Hematopoietic multipotent progenitor cell treated with erythropoietin and hydrocortisone succinate and interleukin-3 and kit ligand, for 8 days (in vitro differentiated cells): ENCODE data around the gene TBRG1.
"Not testable (repeated sequence)": the region's sequence is repeated elsewhere in the genome, so short reads cannot be mapped to it uniquely, and the experiment has no call there.

ENCODE experiments used
- DNase-seq: peaks from one replicate; pipeline ENCODE4 v3.0.0-alpha.2; 2015

TBRG1 gene

GRCh38 chr11:124622531-124623451 is at the start of gene TBRG1:
TSS of gene TBRG1 (plus strand) at chr11:124622864. CDS start at chr11:124623084, 220 bp downstream.
- DNase-seq: peak; percentile 94

GRCh38 chr11:124577716-124578427 is 44.8 kb upstream of the TBRG1 start:
- no peak for DNase-seq

GRCh38 chr11:124578761-124579160 is 43.9 kb upstream of the TBRG1 start:
- DNase-seq: no peak

- no peak for DNase-seq
Measured at GRCh38 chr11:124581817-124582216, 40.8 kb upstream of the TBRG1 start.

- no peak for DNase-seq
Measured at GRCh38 chr11:124582565-124582964, 40.1 kb upstream of the TBRG1 start.

- no peak for DNase-seq
Measured at GRCh38 chr11:124583781-124584180, 38.9 kb upstream of the TBRG1 start.

- no peak for DNase-seq
Measured at GRCh38 chr11:124584681-124585372, 37.8 kb upstream of the TBRG1 start.

- DNase-seq: peak; percentile 69
Measured at GRCh38 chr11:124586238-124586860, 36.3 kb upstream of the TBRG1 start.

- DNase-seq: no peak
Measured at GRCh38 chr11:124591430-124591829, 31.2 kb upstream of the TBRG1 start.

GRCh38 chr11:124592627-124593026 is 30.0 kb upstream of the TBRG1 start:
- DNase-seq: no peak

- no peak for DNase-seq
Measured at GRCh38 chr11:124595302-124595701, 27.4 kb upstream of the TBRG1 start.

GRCh38 chr11:124597626-124598025 is 25.0 kb upstream of the TBRG1 start:
- DNase-seq: no peak

- no peak for DNase-seq
Measured at GRCh38 chr11:124600621-124601320, 21.9 kb upstream of the TBRG1 start.

GRCh38 chr11:124602193-124602592 is 20.5 kb upstream of the TBRG1 start:
- DNase-seq: no peak

GRCh38 chr11:124602723-124603122 is 19.9 kb upstream of the TBRG1 start:
- not testable (repeated sequence) for DNase-seq

- DNase-seq: no peak
Measured at GRCh38 chr11:124605719-124606118, 16.9 kb upstream of the TBRG1 start.

GRCh38 chr11:124608147-124608546 is 14.5 kb upstream of the TBRG1 start:
- DNase-seq: no peak

- no peak for DNase-seq
Measured at GRCh38 chr11:124610295-124610694, 12.4 kb upstream of the TBRG1 start.

- DNase-seq: no peak
Measured at GRCh38 chr11:124611064-124611463, 11.6 kb upstream of the TBRG1 start, which contains the start of gene PANX3. TSS of gene PANX3 (plus strand) at chr11:124611428. CDS start at chr11:124611557, 129 bp downstream.

- no peak for DNase-seq
Measured at GRCh38 chr11:124612045-124612444, 10.6 kb upstream of the TBRG1 start.

GRCh38 chr11:124612567-124613246 is 10.0 kb upstream of the TBRG1 start:
- no peak for DNase-seq

GRCh38 chr11:124618863-124619262 is 3.8 kb upstream of the TBRG1 start:
- DNase-seq: no peak
